Left lung (tissue), 10 donors: ENCODE results near the gene SBSN. TPM values are rescaled to one million over a fixed set of nuclear protein-coding genes. Genes with fewer than 3 reads are reported as not detected.

Source experiments
- ATAC-seq: fragments of 200-7000 bp; cut with Tn5 transposase; one replicate; pipeline ENCODE4 v1.9.1; 2020; ENCODE audit warnings: moderate library complexity
- DNase-seq, 4 donors: peaks; one replicate each; pipeline ENCODE4 v3.0.0-alpha.2; 2013 to 2020
- H3K27ac ChIP-seq, 2 donors: fragments of 200-600 bp; sonication (generic) in 1 of 2; one replicate each; pipeline versions ENCODE4 v1.5.0 to v1.8.0; 2020 to 2021
- H3K27me3 ChIP-seq, 2 donors: fragments of 200-600 bp; sonication (generic) in 1 of 2; one replicate each; pipeline versions ENCODE4 v1.5.0 to v1.8.0; 2020 to 2021
- H3K36me3 ChIP-seq, 2 donors: fragments of 200-600 bp; sonication (generic) in 1 of 2; one replicate each; pipeline versions ENCODE4 v1.5.0 to v1.8.0; 2020 to 2021
- H3K4me1 ChIP-seq, 2 donors: fragments of 200-600 bp; one replicate each; pipeline ENCODE4 v1.8.0; 2021
- H3K4me3 ChIP-seq, 2 donors: fragments of 200-600 bp; sonication (generic) in 1 of 2; one replicate each; pipeline versions ENCODE4 v1.5.0 to v1.8.0; 2020 to 2021; ENCODE audit warnings: mild to moderate bottlenecking in 1 of 2
- H3K9me3 ChIP-seq, 2 donors: fragments of 200-600 bp; sonication (generic) in 1 of 2; one replicate each; pipeline versions ENCODE4 v1.5.0 to v1.8.0; 2020 to 2021
- CTCF ChIP-seq, 2 donors: fragments of 200-600 bp; sonication (generic) in 1 of 2; IDR thresholded peaks; one replicate each; pipeline versions ENCODE4 v1.5.0 to v1.8.0; 2021; ENCODE audit warnings: antibody characterized with exemption in 2 of 2
- intact Hi-C, 2 donors: fragments of 100-400 bp; cut with DNase I; formaldehyde crosslinking; loops; one replicate each; pipeline versions ENCODE4 v1.11.2 to v1.14.2; 2022
- polyA plus RNA-seq, 6 donors: library from polyadenylated mRNA; unstranded; fragments of 120-200 nt; gene quantifications; one replicate each; pipeline ENCODE4 v1.2.1, GENCODE V29; 2013; ENCODE audit not compliant: insufficient read length in 6 of 6
- total RNA-seq, 2 donors: library from RNA; stranded (reverse); fragmentation: NEBNext Ultra II Directional; extraction: Animal tissue kit (Norgen Biotek cat#: 25700); gene quantifications; one replicate each; pipeline ENCODE4 v1.2.1, GENCODE V29; 2021
- donor health status: DM: no; HTN: yes; CAD: no.
- donor health status: DM: no; HTN: no; CAD: no.

The SBSN gene
- total and polyA plus RNA-seq, 8 donors: 0.09 to 0.20 (median 0.11) TPM; not detected in 5

GRCh38 chr19:35507561-35507960 is 20.6 kb downstream of the SBSN start:
- H3K4me1 ChIP-seq: peaks cover 0 to 7% of the 10 kb centered on the region in 2 donors
- peaks cover 4 to 65% of the 10 kb centered on the region in 2 donors for H3K27me3 ChIP-seq
- TF ChIP-seq CTCF (IDR thresholded peaks at IDR 0.05): no peak
- H3K4me3 ChIP-seq: no peak overlapping the region
- H3K27ac ChIP-seq: no peak overlapping the region
- no peak for DNase-seq
- intact Hi-C loops: no loop called here
- H3K9me3 ChIP-seq: no peaks in the 10 kb centered on the region
- no peaks in the 10 kb centered on the region for H3K36me3 ChIP-seq
- no peak for ATAC-seq

- no peak for ATAC-seq
- no peak overlapping the region for H3K27ac ChIP-seq
- no peak for TF ChIP-seq CTCF (IDR thresholded peaks at IDR 0.05)
- H3K36me3 ChIP-seq: no peaks in the 10 kb centered on the region
- intact Hi-C loops: no loop called here
- H3K27me3 ChIP-seq: peaks cover 4 to 52% of the 10 kb centered on the region in 2 donors
- H3K4me3 ChIP-seq: no peak overlapping the region
- DNase-seq: no peak
- H3K4me1 ChIP-seq: peaks cover 0 to 7% of the 10 kb centered on the region in 2 donors
- no peaks in the 10 kb centered on the region for H3K9me3 ChIP-seq
Observed at GRCh38 chr19:35506011-35506410, 22.1 kb downstream of the SBSN start.

GRCh38 chr19:35502751-35503150 is 25.4 kb downstream of the SBSN start:
- no peaks in the 10 kb centered on the region for H3K4me1 ChIP-seq
- no peaks in the 10 kb centered on the region for H3K36me3 ChIP-seq
- DNase-seq (no peak), ATAC-seq (no peak)
- no peak overlapping the region for H3K4me3 ChIP-seq
- intact Hi-C loops: no loop called here
- H3K9me3 ChIP-seq: no peaks in the 10 kb centered on the region
- H3K27me3 ChIP-seq: peaks cover 0 to 19% of the 10 kb centered on the region in 2 donors
- H3K27ac ChIP-seq: no peak overlapping the region
- TF ChIP-seq CTCF (IDR thresholded peaks at IDR 0.05): no peak

GRCh38 chr19:35501684-35502083 is 26.4 kb downstream of the SBSN start:
- TF ChIP-seq CTCF (IDR thresholded peaks at IDR 0.05): no peak
- Histone ChIP-seq H3K27ac (no peak overlapping the region), H3K9me3 (no peaks in the 10 kb centered on the region), H3K27me3 (peaks cover 0 to 9% of the 10 kb centered on the region in 2 donors), H3K4me3 (no peak overlapping the region), H3K36me3 (no peaks in the 10 kb centered on the region), H3K4me1 (no peaks in the 10 kb centered on the region)
- intact Hi-C loops: no loop called here
- DNase-seq (peak in 1 of 4 donors; percentile 75), ATAC-seq (peak; percentile 47)

- intact Hi-C loops: no loop called here
- Histone ChIP-seq H3K4me3 (no peak overlapping the region), H3K27me3 (peaks cover 0 to 8% of the 10 kb centered on the region in 2 donors), H3K4me1 (peaks cover 0 to 1% of the 10 kb centered on the region in 2 donors), H3K9me3 (no peaks in the 10 kb centered on the region), H3K27ac (no peak overlapping the region), H3K36me3 (no peaks in the 10 kb centered on the region)
- DNase-seq (no peak), ATAC-seq (no peak)
- no peak for TF ChIP-seq CTCF (IDR thresholded peaks at IDR 0.05)
Observed at GRCh38 chr19:35500611-35501010, 27.5 kb downstream of the SBSN start.
